NCI-H345 treated with DMSO at 0.1 percent for 48 hours (cell line): ENCODE data around the gene BATF3.

Experiments
- DNase-seq: peaks from one replicate; lab custom pipeline; 2025; ENCODE audit not compliant: unreplicated experiment; lab: John Stamatoyannopoulos, UW

The BATF3 gene

DNA sequence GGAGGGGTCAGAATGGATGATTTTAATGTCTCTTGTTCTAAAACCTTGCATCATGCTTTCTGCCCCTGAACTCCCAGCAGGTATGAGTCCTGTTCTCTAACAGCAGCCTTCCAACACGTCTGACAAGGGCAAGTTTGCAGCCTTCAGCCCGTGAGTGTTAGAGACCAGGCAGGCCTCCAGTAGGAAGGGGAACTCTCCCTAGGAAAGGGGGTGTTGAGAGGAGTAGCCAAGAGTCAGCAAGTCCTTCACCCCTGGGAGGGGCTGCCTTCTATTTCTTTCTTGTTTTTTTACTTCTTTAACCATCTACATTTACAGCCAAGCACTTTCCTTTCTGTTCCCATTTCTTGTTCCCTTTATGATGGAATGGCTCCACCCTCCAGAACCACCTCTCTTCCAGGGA lies 14.2 kb downstream of the BATF3 start:
- no peak for DNase-seq

- no peak for DNase-seq
Measured at GRCh38 chr1:212684521-212685090, 15.0 kb downstream of the BATF3 start.

DNA sequence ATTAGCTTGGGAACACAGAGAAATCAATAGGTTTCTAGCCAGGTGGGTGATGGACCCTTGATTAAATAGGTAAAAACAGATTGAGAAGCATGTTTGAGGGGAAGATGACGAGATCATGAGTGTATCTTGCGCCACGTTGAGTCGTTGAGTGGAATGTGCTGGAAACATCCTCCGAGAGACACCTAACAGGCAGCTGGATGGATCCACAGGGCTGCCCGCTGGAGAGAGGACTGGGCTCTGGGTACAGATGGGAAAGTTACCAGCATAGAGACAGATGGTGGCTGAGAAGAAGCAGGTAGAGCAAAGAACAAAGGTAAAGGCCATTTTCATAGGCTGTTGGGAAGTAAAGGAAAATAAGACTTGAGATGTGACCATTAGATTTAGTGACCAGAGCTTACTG lies 15.6 kb downstream of the BATF3 start:
- no peak for DNase-seq

GRCh38 chr1:212683357-212683722 lies 16.3 kb downstream of the BATF3 start:
- no peak for DNase-seq

GRCh38 chr1:212680680-212681389 lies 18.8 kb downstream of the BATF3 start:
- DNase-seq = no peak

DNA sequence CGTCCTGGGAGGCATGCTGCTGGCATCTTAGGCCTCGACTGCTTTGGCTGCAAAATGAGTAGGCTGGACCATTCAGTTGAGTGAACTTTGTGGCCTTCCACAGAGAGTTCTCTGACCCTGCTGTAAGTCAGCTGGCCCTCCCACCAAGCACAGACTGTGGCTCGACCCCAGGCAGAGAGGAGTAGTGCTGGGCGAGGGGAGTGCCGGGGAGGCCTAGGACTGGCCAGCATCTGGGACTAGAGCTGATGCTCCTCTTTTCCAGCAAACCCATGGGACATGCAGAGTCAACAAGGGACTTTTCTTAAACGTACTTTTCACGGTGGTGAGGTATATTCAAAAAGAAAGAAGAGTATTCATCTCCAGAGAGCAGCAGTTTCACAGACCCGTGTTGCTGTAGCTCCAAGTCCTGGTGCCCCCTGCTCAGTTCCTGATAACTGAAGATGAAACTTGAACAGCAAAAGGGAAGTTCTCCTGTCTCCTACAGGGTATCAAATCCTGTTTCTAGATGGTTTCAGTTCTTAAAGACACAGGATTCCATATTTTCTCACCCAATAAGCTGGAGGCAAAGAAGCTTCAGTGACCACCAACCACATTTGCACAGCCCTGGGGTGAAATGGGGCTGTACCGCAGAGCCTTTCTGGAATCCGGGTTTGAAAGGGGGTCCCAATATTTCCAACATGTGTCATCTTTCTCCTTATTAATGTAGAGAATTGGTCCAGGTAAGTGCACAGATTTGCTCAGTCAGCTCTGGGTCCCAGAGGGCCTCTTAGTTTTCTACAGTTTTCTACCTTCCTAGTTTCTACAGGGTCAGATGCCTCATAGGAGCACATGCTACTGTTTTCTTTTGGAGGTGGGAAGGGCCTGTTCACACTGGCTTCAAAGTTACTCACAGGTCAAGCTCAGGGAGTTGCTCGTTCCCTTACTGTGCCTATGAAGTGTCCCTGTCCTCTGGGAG lies 20.9 kb downstream of the BATF3 start:
- no peak for DNase-seq

- no peak for DNase-seq
Measured at GRCh38 chr1:212677573-212677972, 22.1 kb downstream of the BATF3 start.

- DNase-seq = no peak
Measured at GRCh38 chr1:212677136-212677535, 22.5 kb downstream of the BATF3 start.

- DNase-seq = no peak
Measured at GRCh38 chr1:212675675-212676074, 24.0 kb downstream of the BATF3 start.

GRCh38 chr1:212674872-212675271 lies 24.8 kb downstream of the BATF3 start:
- DNase-seq = no peak

DNA sequence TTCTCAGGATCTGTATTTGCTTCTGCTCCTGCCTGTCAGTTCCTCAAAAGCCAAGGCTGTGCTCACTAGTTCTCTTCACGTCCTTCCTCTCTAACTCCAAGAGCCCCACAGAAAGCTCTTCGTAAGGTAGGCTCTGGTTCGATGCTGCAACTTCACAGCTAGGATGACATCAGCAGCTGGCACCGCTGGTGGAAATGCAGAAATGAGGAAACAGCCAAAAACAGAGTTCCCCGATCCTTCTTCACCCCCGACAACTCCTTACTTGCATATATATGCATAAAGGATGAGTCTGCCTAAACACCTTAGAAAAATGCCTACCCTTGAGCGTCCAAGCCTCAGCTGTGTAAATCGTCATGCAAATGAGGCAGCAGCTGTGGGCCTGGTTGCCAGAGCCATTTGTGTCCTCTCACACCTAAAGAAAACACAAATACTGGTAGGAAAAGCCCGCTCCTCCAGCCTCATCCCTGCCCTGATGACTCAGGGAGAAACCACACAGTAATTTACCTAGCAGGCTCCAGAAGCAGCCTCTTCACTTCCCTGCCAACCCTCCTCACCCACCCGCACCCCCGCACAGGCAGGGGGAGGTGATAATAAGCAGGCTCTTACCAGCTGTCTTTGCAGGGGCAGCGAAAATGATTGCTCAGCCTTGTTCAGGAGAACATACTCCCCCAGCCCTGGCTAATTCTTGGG lies 28.2 kb downstream of the BATF3 start:
- DNase-seq = peak; percentile 5

- no peak for DNase-seq
Measured at GRCh38 chr1:212670882-212671281, 28.8 kb downstream of the BATF3 start.

DNA sequence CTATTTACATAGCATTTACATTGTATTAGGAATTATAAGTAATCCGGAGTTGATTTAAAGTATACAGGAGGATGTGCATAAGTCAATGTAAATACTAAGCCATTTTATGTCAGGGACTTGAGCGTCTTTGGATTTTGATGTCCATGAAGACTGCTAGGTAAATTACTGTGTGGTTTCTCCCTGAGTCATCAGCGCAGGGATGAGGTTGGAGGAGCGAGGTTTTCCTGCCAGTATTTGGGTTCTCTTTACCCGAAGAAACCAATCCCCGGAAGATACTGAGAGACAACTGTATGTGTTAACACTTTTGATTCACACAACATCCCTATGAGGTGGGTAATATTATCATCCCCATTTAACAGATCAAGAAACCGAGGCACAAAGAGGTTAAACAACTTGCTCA lies 29.3 kb downstream of the BATF3 start:
- no peak for DNase-seq

GRCh38 chr1:212669600-212669999 lies 30.0 kb downstream of the BATF3 start:
- no peak for DNase-seq

DNA sequence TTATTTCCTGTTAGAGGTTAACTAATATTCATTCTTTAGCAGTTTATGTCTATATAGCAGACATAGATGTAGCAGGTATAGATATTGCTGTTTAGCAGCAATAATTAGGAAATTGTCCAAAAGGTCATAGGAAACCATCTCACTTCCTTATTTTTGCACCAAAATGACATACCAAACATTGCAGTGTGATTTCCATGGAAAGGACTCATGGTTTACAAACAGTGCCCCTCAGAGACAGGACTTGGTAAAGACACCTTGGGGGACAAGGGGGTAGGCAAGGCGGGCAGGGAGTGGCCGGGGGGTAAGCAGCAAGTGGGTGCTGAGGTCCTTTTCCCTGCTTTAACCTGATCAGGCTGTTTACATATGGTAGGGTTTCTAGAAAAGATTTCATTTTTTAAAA lies 30.5 kb downstream of the BATF3 start:
- no peak for DNase-seq

DNA sequence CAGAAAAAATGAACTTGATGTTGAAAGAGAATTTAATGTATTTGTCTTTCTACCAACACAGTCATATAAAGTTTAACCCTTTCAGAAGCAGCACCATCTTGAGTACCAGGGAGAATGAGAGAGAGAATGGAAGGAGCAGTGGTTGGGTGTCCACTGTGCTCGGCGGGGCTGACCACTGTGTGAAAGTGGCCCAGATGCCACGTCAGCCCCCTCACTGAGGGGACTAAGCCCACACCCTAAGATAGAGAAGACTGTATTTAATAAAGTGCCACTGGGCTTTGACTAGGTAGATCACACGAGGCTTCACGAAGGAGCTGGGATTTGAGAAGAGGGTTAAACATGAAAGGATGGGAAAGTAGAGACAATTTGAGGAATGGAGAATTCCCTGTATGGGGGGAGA lies 31.2 kb downstream of the BATF3 start:
- DNase-seq = no peak

- no peak for DNase-seq
Measured at GRCh38 chr1:212667223-212668139, 32.2 kb downstream of the BATF3 start.

DNA sequence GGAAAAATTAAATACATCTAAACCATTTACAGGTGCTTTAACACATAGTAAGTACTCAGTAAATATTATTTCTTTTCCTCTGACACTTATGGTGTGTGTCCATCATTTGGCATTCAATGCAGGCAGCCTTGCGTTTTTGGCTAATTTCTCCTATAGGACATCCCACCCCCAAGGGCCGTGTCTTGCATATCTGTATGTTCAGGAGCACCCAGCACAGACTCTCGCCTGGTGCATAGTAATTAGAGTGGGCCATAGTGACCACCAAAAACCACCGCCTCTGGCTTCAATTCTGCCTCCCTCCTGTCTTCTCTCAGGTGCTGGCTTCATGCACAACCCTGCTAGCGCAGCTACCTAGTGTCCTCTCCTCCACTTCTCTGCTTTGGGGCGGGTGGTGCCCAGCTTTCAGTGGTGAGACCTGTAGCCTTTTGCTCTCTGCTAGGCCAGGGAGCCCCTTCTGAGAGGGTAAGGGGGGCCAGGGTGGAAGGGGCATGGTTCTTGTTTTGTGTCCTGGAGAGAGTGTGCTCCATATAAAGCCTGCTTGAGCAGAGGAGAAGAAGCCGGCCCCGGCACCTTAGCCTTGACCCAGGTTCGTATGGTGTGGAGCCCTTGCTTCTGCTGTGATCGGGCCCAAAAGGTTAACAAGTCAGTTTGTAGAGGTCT lies 33.4 kb downstream of the BATF3 start:
- no peak for DNase-seq

DNA sequence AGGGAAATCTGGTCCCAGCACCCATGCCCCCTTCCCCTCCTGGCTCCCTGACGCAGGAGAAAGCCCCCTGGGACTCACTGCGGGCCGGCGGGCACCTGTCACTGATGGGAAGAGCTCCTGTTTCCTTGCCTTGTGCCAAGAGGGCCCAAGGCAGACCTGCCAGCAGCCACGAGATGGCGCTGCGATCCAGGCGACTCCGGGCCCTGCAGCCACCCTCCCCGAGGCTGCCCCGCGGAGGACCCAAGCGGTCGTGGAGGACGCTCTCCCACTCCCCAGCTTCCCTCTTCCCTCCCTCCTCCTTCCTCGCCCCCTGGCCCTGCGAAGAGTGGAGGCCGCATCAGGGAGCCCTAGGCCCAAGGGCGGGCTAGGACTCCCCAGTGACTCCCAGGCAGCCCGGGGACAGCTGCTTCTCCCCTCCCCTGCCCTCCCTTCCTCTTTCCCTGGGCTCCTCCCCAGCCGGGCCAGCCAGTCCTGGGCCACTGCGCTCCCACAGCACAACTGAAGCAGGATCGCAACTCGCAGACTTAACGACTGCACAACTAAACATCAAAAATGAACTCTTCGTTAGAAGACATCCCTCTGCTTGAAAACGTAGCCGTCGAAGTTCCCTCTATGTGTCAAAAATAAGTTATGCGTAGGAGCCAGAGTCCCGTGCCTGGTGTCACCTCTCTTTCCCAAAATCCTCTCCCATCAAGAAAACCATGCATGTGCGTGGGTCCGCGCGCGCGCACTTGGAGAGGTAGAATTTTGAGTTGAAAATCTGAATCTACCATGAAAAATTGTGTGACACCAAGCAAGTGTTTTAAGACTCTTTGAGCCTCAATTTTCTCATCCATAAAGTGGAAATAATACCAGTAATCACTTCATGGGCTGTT lies 34.2 kb downstream of the BATF3 start:
- peak; percentile 75 for DNase-seq
